ENCODE results near the gene ADGRG3.

DNA sequence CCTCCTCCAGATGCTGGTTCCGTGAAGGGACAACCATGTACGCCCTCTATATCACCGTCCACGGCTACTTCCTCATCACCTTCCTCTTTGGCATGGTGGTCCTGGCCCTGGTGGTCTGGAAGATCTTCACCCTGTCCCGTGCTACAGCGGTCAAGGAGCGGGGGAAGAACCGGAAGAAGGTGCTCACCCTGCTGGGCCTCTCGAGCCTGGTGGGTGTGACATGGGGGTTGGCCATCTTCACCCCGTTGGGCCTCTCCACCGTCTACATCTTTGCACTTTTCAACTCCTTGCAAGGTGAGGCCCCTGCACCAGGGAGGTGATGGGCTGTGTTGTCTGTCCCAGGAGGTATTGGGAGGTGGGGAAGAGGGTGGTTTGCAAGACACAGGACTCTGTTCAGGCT, 17.5 kb downstream of the ADGRG3 start:
- TF ChIP-seq EZH2phosphoT487 (IDR thresholded peaks at IDR 0.05; ENCODE audit: low read length): no peak
- TF ChIP-seq, protein P1, sequence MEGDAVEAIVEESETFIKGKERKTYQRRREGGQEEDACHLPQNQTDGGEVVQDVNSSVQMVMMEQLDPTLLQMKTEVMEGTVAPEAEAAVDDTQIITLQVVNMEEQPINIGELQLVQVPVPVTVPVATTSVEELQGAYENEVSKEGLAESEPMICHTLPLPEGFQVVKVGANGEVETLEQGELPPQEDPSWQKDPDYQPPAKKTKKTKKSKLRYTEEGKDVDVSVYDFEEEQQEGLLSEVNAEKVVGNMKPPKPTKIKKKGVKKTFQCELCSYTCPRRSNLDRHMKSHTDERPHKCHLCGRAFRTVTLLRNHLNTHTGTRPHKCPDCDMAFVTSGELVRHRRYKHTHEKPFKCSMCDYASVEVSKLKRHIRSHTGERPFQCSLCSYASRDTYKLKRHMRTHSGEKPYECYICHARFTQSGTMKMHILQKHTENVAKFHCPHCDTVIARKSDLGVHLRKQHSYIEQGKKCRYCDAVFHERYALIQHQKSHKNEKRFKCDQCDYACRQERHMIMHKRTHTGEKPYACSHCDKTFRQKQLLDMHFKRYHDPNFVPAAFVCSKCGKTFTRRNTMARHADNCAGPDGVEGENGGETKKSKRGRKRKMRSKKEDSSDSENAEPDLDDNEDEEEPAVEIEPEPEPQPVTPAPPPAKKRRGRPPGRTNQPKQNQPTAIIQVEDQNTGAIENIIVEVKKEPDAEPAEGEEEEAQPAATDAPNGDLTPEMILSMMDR (IDR thresholded peaks at IDR 0.05; ENCODE audit: low read length): no peak

Data from MM.1S (cell line).